Neural cell (in vitro differentiated cells): ENCODE measurements around the gene NIT1. TPM values are rescaled to one million over a fixed set of nuclear protein-coding genes. Genes with fewer than 3 reads are reported as not detected.

Source experiments
- H2AFZ ChIP-seq: fragments of 200-600, 300-800 bp; sonication (generic), shearing (Covaris generic); 2 replicates; pipeline ENCODE4 v1.6.0; 2014; ENCODE audit warnings: low read depth, mild to moderate bottlenecking, antibody characterized with exemption, low read length, moderate library complexity
- H3F3A ChIP-seq: fragments of 200-600 bp; shearing (Covaris generic); 2 replicates; pipeline ENCODE4 v1.6.1; 2016; ENCODE audit warnings: mild to moderate bottlenecking, moderate library complexity, mixed read lengths, antibody characterized with exemption, low read length; ENCODE audit not compliant: insufficient read depth, poor library complexity, severe bottlenecking
- H3K27ac ChIP-seq: fragments of 200-600, 300-800 bp; sonication (generic), shearing (Covaris generic); 2 replicates; pipeline ENCODE4 v1.5.1; 2014; ENCODE audit warnings: mild to moderate bottlenecking, low read length, moderate library complexity
- H3K27me3 ChIP-seq: fragments of 300-800, 200-600 bp; sonication (generic), shearing (Covaris generic); 2 replicates; pipeline ENCODE4 v1.6.0; 2014; ENCODE audit warnings: mild to moderate bottlenecking, low read depth, low read length, moderate library complexity; ENCODE audit not compliant: insufficient read depth
- H3K36me3 ChIP-seq: fragments of 300-800, 200-600 bp; sonication (generic), shearing (Covaris generic); 2 replicates; pipeline ENCODE4 v1.5.1; 2014; ENCODE audit warnings: mild to moderate bottlenecking, antibody characterized with exemption, low read length, moderate library complexity; ENCODE audit not compliant: insufficient read depth
- H3K4me2 ChIP-seq: fragments of 300-800, 200-600 bp; sonication (generic), shearing (Covaris generic); 2 replicates; pipeline ENCODE4 v1.6.0; 2014; ENCODE audit warnings: mild to moderate bottlenecking, low read length
- H3K4me3 ChIP-seq: fragments of 300-800, 200-600 bp; sonication (generic), shearing (Covaris generic); 2 replicates; pipeline ENCODE4 v1.5.1; 2014; ENCODE audit warnings: mild to moderate bottlenecking, low read length, moderate library complexity
- H3K79me2 ChIP-seq: fragments of 200-600 bp; shearing (Covaris generic); replicated peaks from 2 replicates; pipeline ENCODE4 v1.6.0; 2014; ENCODE audit warnings: mild to moderate bottlenecking, low read length, moderate library complexity; ENCODE audit not compliant: insufficient read depth
- H3K9ac ChIP-seq: fragments of 300-800, 200-600 bp; sonication (generic), shearing (Covaris generic); 2 replicates; pipeline ENCODE4 v1.6.1; 2016; ENCODE audit warnings: mild to moderate bottlenecking, low read length, mixed read lengths
- H3K9me2 ChIP-seq: fragments of 200-600 bp; shearing (Covaris generic); 2 replicates; pipeline ENCODE4 v1.6.1; 2016; ENCODE audit warnings: mild to moderate bottlenecking, low read length, mixed read lengths; ENCODE audit not compliant: insufficient read depth
- H3K9me3 ChIP-seq: fragments of 200-600, 300-800 bp; sonication (generic), shearing (Covaris generic); 2 replicates; pipeline ENCODE4 v1.6.1; 2016; ENCODE audit warnings: mild to moderate bottlenecking, mixed run types, low read length, moderate library complexity, mixed read lengths
- H4K20me1 ChIP-seq: fragments of 200-600 bp; shearing (Covaris generic); 2 replicates; pipeline ENCODE4 v1.6.1; 2016; ENCODE audit warnings: mild to moderate bottlenecking, mixed run types; ENCODE audit not compliant: insufficient read depth
- CTCF ChIP-seq: fragments of 450-650 bp; IDR thresholded peaks from 2 replicates; pipeline ENCODE4 v1.5.1; 2014; ENCODE audit warnings: antibody characterized with exemption, mild to moderate bottlenecking, moderate library complexity; ENCODE audit not compliant: poor library complexity, severe bottlenecking
- EP300 ChIP-seq: fragments of 450-650 bp; conservative IDR thresholded peaks from 2 replicates; pipeline ENCODE4 v1.6.1; 2014; ENCODE audit warnings: antibody characterized with exemption, mild to moderate bottlenecking, moderate library complexity; ENCODE audit not compliant: poor library complexity, severe bottlenecking
- EZH2 ChIP-seq: fragments of 200-600, 300-800 bp; shearing (Covaris generic), sonication (generic); IDR thresholded peaks from 2 replicates; pipeline ENCODE4 v1.6.1; 2014; ENCODE audit warnings: antibody characterized with exemption, low read length, borderline replicate concordance, mild to moderate bottlenecking; ENCODE audit not compliant: insufficient read depth, poor library complexity, severe bottlenecking
- MXI1 ChIP-seq: fragments of 450-650 bp; conservative IDR thresholded peaks from 2 replicates; pipeline ENCODE4 v1.6.1; 2014; ENCODE audit warnings: antibody characterized with exemption, mild to moderate bottlenecking; ENCODE audit not compliant: poor library complexity, severe bottlenecking
- POLR2AphosphoS5 ChIP-seq: IDR thresholded peaks from 2 replicates; pipeline ENCODE4 v1.6.1; 2012
- RAD21 ChIP-seq: fragments of 450-650 bp; conservative IDR thresholded peaks from 2 replicates; pipeline ENCODE4 v1.6.1; 2014; ENCODE audit warnings: antibody characterized with exemption, mild to moderate bottlenecking, moderate library complexity
- REST ChIP-seq: IDR thresholded peaks from 2 replicates; pipeline ENCODE4 v1.6.1; 2012; ENCODE audit warnings: borderline replicate concordance
- SMC3 ChIP-seq: fragments of 450-650 bp; conservative IDR thresholded peaks from 2 replicates; pipeline ENCODE4 v1.6.1; 2014; ENCODE audit warnings: antibody characterized with exemption, mild to moderate bottlenecking, moderate library complexity; ENCODE audit not compliant: poor library complexity
- TAF1 ChIP-seq: IDR thresholded peaks from 2 replicates; pipeline ENCODE4 v1.6.1; 2012; ENCODE audit warnings: low read depth
- polyA plus RNA-seq: library from polyadenylated mRNA; depleted of rRNA; stranded (reverse); fragments of >200 nt; gene quantifications from 2 replicates; pipeline ENCODE4 v1.2.3, GENCODE V29; 2014

Gene NIT1
- polyA plus RNA-seq, 1 donor from 2014 or later = 66.1 TPM

GRCh38 chr1:161121834-161122233 lies 3.9 kb downstream of the NIT1 start:
- Histone ChIP-seq H3K9me2 (no peaks in the 10 kb centered on the region), H2AFZ (no peak overlapping the region), H3K36me3 (no peaks in the 10 kb centered on the region), H3K4me2 (no peak overlapping the region), H3K79me2 (peaks cover 18% of the 10 kb centered on the region), H3F3A (no peaks in the 10 kb centered on the region), H3K27ac (no peak overlapping the region), H3K9me3 (no peaks in the 10 kb centered on the region), H3K27me3 (no peaks in the 10 kb centered on the region), H3K4me3 (no peak overlapping the region), H4K20me1 (no peaks in the 10 kb centered on the region), H3K9ac (no peak overlapping the region)
- no peak for TF ChIP-seq EP300
- no peak for TF ChIP-seq POLR2AphosphoS5
- TF ChIP-seq RAD21 = no peak
- TF ChIP-seq MXI1 = no peak
- no peak for TF ChIP-seq CTCF
- TF ChIP-seq REST = no peak
- no peak for TF ChIP-seq SMC3
- TF ChIP-seq TAF1 = no peak
- TF ChIP-seq EZH2 = no peak

GRCh38 chr1:161122967-161123366 lies 5.1 kb downstream of the NIT1 start:
- Histone ChIP-seq H3K27ac (no peak overlapping the region), H3K79me2 (peaks cover 17% of the 10 kb centered on the region), H3K4me2 (no peak overlapping the region), H3K4me3 (no peak overlapping the region), H3K36me3 (no peaks in the 10 kb centered on the region), H3K9ac (no peak overlapping the region), H3K27me3 (no peaks in the 10 kb centered on the region), H2AFZ (no peak overlapping the region), H3K9me3 (no peaks in the 10 kb centered on the region), H3F3A (no peaks in the 10 kb centered on the region), H4K20me1 (no peaks in the 10 kb centered on the region), H3K9me2 (no peaks in the 10 kb centered on the region)
- TF ChIP-seq REST (no peak), CTCF (no peak), TAF1 (no peak), EP300 (no peak)
